WI38 (cell line): ENCODE measurements around the gene CYBB.
"Not testable (repeated sequence)": the region's sequence is repeated elsewhere in the genome, so short reads cannot be mapped to it uniquely, and the experiment has no call there.

Source experiments
- H3K4me3 ChIP-seq: 2 replicates; pipeline ENCODE4 v1.5.1; 2011; ENCODE audit warnings: low read depth, mild to moderate bottlenecking, control low read depth, low read length
- TF ChIP-seq, protein P1 (sequence below): IDR thresholded peaks from 2 replicates; pipeline ENCODE4 v1.5.1; 2012; ENCODE audit warnings: low read depth, mild to moderate bottlenecking, control low read depth, low read length

The CYBB gene

GRCh38 chrX:37765507-37765906 is 14.4 kb upstream of the CYBB start:
- H3K4me3 ChIP-seq: no peak overlapping the region
- TF ChIP-seq, protein P1, sequence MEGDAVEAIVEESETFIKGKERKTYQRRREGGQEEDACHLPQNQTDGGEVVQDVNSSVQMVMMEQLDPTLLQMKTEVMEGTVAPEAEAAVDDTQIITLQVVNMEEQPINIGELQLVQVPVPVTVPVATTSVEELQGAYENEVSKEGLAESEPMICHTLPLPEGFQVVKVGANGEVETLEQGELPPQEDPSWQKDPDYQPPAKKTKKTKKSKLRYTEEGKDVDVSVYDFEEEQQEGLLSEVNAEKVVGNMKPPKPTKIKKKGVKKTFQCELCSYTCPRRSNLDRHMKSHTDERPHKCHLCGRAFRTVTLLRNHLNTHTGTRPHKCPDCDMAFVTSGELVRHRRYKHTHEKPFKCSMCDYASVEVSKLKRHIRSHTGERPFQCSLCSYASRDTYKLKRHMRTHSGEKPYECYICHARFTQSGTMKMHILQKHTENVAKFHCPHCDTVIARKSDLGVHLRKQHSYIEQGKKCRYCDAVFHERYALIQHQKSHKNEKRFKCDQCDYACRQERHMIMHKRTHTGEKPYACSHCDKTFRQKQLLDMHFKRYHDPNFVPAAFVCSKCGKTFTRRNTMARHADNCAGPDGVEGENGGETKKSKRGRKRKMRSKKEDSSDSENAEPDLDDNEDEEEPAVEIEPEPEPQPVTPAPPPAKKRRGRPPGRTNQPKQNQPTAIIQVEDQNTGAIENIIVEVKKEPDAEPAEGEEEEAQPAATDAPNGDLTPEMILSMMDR: no peak

DNA sequence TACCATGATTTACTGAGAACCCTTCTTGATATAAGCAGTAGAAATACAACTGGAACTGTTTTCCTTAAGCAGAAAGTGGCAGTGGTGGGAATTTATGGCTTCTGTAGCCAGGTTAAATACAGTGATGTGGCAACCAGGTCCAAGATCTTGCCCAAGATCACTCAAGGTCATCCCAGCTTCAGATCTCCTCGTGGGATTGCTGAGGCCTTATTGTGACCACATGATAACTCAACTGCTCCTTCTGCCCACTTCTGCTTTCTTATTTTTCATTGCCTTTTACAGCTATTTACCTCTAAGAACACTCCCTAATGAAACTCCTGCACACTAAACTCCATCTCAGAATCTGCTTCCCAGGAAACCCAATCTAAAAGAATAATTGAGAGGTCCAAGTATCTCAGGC is 12.4 kb upstream of the CYBB start:
- TF ChIP-seq, protein P1: no peak
- H3K4me3 ChIP-seq: no peak overlapping the region

DNA sequence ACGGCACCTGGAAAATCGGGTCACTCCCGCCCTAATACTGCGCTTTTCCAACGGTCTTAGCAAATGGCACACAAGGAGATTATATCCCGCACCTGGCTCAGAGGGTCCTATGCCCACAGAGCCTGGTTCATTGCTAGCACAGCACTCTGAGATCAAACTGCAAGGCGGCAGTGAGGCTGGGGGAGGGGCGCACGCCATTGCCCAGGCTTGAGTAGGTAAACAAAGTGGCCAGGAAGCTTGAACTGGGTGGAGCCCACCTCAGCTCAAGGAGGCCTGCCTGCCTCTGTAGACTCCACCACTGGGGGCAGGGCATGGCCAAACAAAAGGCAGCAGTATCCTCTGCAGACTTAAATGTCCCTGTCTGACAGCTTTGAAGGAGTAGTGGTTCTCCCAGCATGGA is 11.0 kb upstream of the CYBB start:
- H3K4me3 ChIP-seq: not testable (repeated sequence)

- TF ChIP-seq, protein P1: no peak
- H3K4me3 ChIP-seq: no peak overlapping the region
Measured at GRCh38 chrX:37776283-37776986, 3.4 kb upstream of the CYBB start.

- TF ChIP-seq, protein P1: no peak
- H3K4me3 ChIP-seq: no peak overlapping the region
Measured at GRCh38 chrX:37776987-37777325, 2.9 kb upstream of the CYBB start.

- TF ChIP-seq, protein P1: no peak
Measured at GRCh38 chrX:37781081-37781480, 1.2 kb downstream of the CYBB start.

GRCh38 chrX:37781814-37782213 is 2.0 kb downstream of the CYBB start:
- H3K4me3 ChIP-seq: no peak overlapping the region
- TF ChIP-seq, protein P1: no peak

More at GRCh38 chrX:37781081-37781480, 1.2 kb downstream of the CYBB start:
- H3K4me3 ChIP-seq: no peak overlapping the region

GRCh38 chrX:37782359-37782758 is 2.5 kb downstream of the CYBB start:
- TF ChIP-seq, protein P1: no peak
- H3K4me3 ChIP-seq: no peak overlapping the region
